GM20000 (cell line): Measurements from ENCODE around the gene MSH6.

ENCODE experiments used
- DNase-seq: peaks from one replicate; pipeline ENCODE4 v3.0.0; 2012; ENCODE audit warnings: low spot score
- TF ChIP-seq, protein P1 (sequence below): IDR thresholded peaks from 2 replicates; pipeline ENCODE4 v1.5.1; 2012; ENCODE audit warnings: mild to moderate bottlenecking, control low read depth; ENCODE audit errors: extremely low read depth, missing control alignments

Gene MSH6

DNA sequence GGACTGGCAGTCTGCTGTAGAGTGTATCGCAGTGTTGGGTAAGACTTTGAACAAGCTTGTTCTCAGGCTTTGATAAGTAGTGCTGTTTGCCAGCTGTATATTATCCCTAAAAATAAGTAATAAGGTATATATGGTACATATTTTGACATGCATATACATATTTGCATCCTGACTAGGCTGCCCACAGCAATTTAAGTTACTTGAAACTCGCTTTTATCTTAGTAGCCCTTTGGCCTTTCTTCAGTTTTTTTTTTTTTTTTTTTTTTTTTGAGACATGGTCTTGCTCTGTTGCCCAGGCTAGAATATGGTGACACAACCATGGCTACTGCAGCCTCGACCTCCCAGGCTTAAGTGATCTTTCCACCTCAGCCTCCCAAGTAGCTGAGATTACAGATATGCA lies 18.2 kb downstream of the MSH6 start:
- TF ChIP-seq, protein P1, sequence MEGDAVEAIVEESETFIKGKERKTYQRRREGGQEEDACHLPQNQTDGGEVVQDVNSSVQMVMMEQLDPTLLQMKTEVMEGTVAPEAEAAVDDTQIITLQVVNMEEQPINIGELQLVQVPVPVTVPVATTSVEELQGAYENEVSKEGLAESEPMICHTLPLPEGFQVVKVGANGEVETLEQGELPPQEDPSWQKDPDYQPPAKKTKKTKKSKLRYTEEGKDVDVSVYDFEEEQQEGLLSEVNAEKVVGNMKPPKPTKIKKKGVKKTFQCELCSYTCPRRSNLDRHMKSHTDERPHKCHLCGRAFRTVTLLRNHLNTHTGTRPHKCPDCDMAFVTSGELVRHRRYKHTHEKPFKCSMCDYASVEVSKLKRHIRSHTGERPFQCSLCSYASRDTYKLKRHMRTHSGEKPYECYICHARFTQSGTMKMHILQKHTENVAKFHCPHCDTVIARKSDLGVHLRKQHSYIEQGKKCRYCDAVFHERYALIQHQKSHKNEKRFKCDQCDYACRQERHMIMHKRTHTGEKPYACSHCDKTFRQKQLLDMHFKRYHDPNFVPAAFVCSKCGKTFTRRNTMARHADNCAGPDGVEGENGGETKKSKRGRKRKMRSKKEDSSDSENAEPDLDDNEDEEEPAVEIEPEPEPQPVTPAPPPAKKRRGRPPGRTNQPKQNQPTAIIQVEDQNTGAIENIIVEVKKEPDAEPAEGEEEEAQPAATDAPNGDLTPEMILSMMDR: no peak
- no peak for DNase-seq

DNA sequence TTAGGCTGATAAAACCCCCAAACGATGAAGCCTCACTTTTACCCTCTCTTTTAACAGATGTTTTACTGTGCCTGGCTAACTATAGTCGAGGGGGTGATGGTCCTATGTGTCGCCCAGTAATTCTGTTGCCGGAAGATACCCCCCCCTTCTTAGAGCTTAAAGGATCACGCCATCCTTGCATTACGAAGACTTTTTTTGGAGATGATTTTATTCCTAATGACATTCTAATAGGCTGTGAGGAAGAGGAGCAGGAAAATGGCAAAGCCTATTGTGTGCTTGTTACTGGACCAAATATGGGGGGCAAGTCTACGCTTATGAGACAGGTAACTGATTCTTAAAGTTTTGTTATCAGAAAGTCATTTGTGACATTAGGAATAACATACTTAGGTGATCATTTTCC lies 20.4 kb downstream of the MSH6 start:
- DNase-seq: no peak
- TF ChIP-seq, protein P1: no peak

DNA sequence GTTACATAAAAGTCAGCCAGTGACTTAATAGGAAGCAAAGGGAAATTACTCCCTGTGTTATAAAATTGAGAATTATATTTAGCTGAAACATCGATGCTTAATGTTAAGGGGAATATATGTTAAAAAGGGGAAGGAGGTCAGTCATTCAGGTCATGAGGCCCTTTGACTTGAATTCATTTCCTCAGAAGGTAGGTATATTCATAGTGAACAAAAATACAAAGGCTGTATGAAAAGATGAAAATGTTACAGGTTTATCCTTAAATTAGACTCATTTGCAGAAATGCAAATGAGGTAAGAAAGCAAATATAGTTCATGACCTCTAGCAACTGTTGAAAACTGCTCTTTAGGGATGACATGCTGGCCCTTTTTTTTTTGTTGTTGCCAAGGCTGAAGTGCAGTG lies 20.8 kb downstream of the MSH6 start:
- no peak for DNase-seq
- TF ChIP-seq, protein P1: no peak

DNA sequence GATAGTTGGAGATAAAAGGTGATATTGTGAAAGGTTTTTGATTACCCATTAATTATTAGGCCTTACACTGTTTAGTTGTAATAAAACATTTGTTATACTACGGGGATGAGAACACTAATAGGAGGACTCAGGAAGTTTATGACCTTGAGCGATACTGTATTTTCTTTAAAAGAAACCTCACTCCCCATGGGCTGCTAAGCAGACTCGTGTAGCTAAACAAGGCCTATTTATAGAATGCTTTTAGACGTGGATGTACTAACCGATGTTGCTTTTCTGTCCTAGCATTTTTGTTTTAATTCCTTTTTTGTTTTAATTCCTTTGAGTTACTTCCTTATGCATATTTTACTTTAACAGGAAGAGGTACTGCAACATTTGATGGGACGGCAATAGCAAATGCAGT lies 22.9 kb downstream of the MSH6 start:
- DNase-seq: no peak

DNA sequence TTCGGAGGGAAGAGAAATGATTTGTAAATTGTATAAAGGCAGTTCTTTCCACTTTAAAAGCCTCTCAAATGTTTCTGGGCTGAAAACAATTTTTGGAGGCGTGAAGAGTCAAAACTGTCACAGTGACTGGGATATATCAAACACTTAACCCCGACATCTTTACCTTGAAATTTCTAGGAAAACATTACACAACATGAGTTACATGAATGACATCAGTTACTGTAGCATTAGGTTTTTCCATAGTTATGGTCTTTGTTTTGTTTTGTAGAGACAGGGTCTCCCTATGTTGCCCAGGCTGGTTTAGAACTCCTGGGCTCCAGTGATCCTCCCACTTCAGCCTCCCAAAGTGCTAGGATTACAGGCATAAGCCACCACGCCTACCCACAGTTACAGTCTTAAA lies 25.7 kb downstream of the MSH6 start:
- DNase-seq: no peak
- TF ChIP-seq, protein P1: no peak

More for the DNA sequence above, 22.9 kb downstream of the MSH6 start:
- TF ChIP-seq, protein P1: no peak

DNA sequence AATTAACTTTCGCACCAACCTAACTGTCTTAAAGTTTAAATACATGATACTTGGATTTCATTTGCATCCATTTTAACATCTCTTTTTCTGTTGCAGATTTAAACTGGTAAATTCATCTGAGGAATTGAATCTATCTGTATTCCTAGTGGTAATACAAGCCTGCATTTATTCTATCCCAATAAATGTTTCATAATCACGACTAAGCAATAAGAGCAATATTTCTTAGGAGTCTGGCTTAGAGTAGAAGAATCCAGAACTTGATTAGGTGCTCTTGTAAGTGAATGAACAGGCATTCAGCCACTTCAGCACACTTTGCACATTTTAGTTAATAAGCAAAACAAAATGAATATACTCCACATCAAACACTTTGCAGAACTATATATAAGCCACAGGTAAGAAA lies 27.0 kb downstream of the MSH6 start:
- TF ChIP-seq, protein P1: no peak

DNA sequence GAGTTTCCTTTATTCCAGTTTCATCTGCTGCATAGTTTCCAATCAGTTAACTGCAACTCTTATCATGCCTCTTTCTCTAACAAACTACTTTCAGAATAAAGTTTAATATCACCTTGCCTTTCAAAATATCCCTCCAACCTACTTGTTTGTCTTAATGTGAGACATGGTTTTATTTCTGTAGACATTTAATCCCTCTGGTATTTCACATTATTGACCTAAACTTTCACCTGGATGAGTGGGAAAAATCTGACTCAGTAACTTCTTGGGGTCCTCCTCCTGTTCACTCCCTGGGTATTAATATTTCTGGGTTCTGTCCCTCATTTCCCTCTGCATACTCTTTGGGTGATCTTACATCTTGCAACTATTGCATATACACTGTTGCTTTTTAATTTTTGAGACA lies 27.9 kb downstream of the MSH6 start:
- no peak for DNase-seq
- TF ChIP-seq, protein P1: no peak

More for the DNA sequence above, 27.0 kb downstream of the MSH6 start:
- no peak for DNase-seq

DNA sequence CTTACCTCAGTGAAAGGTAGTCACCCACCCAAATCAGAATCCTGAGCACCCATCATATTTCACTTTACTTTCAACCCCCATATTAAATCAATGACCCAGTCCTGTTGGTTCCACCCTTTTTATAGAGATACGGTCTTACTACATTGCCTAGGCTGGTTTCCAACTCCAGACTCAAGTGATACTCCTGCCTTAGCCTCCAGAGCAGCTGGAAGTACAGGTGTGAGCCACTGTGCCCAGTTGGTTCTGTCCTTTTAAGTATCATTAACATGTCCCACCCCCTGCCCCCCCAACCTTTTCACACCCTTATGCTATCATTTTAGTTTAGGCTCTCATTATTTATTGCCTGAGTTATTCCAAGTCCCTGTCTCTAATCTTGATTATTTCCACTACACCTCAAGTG lies 28.7 kb downstream of the MSH6 start:
- TF ChIP-seq, protein P1: no peak
- DNase-seq: no peak
